ENCODE results near the gene NSD1.
A peak's percentile ranks its signal among the peaks of the same experiment; 100 is the strongest.
"Not testable (repeated sequence)": the region's sequence is repeated elsewhere in the genome, so short reads cannot be mapped to it uniquely, and the experiment has no call there.

The NSD1 gene

DNA sequence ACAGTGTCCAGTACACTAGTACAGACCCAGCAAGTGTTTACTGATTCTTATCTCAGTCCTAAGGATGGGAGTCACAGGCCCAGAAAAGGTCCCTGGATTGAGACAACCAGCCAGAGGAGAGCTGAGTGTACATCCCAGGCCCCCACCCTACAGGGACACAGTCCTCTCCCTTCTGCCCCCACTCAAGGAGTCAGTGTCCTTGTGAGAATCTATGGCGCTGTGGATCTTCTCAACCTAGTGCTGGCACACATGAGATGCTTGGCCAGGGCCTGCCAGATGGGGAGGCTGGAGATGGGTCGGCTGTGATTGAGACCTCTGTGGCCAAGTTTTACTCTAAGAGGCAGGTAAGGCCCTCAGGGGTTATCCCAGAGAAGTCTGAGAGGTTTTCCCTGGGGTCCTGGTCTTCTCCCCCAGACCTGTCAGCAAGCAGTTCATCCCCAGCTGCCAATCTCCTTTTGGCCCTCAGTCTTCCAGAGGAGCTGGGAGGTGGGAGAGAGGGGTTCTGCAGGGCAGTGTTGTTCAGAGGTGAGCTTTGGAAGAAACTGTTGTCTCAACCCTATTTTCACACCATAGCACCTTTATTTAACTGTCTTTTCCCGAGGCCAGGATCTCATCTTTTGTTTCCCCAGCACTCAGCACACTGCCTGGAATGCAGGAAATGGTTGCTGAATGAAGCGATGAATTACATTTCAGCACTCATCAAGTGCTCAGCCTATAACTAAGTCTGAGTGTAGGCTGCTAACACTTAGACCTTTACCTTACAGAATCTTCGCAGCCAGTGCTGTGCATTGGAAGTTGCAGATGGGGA, 3.2 kb upstream of the NSD1 start:
- DNase-seq (ENCODE audit: low read depth) = no peak

DNA sequence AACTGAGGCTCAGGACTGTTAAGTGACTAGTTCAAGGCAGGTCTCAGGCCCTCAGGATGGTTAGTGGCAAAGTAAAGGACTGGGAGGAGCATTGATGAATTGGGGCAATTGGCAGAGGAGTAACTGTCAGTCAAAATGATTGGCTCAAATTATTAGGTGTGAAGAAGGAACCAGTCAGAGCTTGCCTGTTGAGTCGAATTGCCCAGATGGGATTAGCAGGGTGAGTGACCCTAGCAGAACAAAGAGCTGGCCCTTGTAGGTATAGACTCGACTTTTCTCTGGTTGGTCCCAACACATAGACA, 2.6 kb upstream of the NSD1 start:
- DNase-seq (ENCODE audit: low read depth) = no peak

DNA sequence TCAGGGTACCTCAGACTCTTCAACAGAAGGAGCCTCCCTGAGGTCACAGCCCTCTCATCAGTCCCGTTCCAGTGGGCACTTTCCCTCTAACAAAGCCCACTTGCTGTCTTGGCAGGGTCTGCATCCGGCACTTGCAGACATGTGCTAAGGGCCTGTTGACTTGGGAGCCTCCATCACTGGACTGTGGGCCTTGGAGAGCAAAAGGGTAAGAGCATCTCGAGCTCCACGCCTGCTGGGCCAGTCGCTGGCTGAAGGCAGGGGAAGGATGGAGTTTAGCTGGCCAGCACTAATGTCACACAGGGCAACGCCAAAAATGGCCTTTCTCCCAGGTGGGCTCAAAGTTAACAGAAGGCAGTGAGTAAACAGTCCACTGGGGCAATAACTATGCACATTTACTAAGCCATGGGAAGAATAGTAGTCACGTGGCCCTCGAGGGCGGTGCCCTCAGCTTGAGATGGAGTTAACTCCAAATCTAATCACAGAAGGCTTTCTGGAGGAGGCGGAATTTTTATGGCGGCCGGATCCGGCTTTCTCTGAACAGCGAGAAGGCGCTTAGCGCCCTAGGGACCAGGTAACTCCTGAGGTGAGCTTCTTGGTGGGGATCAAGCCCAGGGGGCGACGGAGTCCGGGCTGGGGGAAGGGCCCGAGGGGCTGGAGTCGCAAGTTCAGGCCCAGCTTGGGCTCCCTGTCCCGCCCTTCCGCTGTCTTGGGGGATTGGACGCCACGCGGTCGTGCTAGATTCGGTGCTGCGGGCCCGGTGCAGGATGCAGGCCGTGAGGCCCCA, 2.0 kb upstream of the NSD1 start:
- no peak for DNase-seq (ENCODE audit: low read depth)

DNA sequence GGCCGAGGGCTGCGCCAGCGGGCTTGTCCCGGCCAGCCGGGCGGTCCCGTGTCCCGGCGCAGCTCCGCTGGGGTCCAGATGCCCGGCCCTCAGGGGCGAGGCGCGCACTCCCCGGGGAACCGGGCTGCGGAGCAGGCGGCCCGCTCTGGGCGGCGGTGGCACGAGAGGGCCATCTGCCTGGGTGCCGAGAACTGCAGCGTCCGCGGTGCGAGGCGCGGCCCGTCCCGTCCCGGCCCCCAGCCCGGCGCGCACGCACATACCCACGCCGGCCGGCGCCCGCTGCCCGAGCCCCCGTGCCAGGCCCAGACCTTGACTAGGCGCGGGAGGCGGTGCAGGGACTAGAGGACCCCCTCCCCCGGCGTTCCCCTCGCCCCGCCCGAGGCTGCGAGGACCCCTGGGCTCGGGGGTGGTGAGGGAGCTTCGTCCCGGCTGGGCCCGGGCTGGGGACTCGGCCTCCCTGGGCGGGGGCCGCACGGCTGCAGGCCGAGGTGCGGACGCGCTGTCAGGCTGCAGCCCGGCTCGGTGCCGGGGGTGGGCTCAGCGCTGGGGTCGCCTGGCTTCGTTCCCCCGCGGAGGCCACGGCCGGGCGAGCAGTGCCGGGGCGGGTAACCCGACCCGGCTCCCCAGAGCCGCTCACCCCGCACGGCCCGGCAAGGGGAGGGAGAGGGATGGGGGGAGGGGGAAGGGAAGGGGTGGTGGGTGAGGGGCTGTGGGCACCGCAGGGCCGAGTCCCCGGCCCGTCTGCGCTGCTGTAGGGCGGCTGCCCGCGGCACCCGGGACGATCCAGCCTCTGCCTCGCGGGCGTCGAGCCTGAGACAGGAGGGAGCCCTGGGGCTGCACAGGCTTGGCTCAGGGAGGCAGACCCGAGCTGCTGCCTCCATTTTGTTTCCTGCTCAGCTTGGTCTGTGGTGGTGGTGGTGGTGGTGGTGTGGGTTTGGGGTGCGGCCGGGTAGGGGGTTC, 1.2 kb upstream of the NSD1 start:
- DNase-seq (ENCODE audit: low read depth) = no peak

DNA sequence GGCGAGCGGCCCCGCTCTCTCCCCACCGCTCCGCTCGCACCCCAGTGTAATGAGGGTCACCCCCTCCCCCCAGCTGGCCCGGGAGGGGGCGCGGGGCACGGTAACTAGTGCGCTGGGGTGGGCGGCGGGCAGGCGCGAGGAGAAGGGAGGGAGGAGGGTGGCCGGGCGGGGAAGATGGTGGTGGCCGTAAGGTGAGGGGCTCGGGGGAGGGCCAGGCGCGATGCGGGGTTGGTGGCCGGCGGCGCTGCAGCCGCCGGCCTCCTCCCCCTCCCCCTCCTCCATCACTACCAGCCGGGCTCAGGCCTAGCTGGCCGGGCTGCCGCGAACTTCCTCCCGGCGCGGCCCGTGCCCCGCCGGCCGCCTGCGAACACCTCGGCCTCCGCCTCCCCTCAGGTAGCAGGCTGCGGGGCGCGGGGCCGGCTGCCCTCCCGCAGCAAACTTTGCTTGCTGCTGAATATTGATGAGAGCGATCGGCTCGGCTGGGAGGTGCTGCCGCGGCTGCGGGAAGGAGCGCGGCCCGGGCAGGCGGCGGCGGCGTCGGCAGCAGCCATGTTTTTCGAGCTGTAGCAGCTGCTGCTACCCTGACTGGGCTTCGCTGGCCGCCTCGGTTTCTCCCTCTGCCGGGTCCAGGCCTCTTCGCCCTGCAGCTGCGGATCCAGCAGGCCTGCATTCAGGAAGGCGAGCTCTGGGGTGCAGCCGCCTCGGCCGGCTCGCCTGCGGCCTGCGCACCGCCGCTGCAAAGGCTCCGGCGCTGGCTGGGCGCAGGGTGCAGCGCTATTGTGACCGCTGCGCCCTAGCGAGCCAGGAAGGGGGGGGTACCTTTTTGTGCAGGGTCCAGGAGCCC, 502 bp downstream of the NSD1 start:
- DNase-seq (ENCODE audit: low read depth) = peak; percentile 25

- DNase-seq (ENCODE audit: low read depth) = no peak
These were observed 1.2 kb downstream of the NSD1 start for GRCh38 chr5:177134697-177135225.

DNA sequence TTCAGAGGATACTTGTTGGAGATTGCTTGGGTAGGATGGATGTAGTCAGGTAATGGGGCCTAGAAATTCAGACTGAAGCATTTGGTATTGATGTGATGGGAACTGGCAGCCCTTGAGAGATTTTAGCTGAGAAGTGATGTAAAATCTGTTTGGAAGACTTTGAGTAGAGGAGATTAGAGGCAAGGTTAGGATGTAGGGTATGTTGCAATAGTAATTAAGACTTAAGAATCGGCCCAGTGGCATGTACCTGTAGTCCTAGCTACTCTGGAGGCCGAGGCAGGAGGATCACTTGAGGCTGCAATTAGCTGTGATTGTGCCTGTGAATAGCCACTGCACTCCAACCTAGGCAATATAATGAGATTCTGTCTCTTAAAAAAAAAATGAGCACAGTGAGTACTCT, 6.7 kb downstream of the NSD1 start:
- DNase-seq (ENCODE audit: low read depth) = no peak

DNA sequence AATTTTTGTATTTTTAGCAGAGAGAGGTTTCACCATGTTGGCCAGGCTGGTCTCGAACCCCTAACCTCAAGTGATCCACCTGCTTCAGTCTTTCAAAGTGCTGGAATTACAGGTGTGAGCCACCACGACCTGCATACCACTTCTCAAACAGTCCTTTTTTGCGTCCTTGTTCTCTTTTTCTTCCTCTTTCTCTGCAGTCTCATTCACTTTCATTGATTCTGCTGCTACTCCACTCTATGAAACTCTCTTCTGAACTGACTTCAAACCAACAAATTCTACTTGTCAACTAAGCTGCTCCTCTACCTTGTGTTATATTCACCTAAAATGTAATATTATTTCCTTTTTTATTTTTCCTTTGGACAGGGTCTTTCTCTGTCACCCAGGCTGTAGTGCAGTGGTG, 7.9 kb downstream of the NSD1 start:
- no peak for DNase-seq (ENCODE audit: low read depth)

DNA sequence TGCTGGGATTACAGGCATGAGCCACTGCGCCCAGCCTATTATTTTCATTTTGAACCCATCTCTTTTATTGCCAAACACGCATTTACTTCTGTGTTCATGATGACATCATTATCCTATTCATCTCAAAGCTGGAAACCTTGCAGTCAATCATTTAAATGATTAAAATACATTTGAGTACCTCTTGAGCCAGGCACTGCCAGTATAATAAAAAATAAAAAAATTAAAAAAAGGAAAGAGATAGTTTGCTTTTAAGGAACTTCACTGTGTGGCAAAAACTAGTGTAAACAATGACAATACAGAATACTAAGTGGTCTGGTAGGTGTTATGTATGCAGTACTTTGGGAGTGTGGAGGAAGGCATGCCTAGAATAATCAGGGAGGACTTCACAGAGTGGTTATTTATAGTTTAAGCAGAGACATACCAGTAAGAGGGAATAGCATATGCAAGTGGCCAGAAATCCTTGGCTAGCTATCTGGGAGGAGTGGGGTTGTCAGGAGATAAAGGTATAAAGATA, 8.6 kb downstream of the NSD1 start:
- DNase-seq (ENCODE audit: low read depth) = no peak

GRCh38 chr5:177142778-177143177, 9.2 kb downstream of the NSD1 start:
- DNase-seq (ENCODE audit: low read depth) = no peak

- DNase-seq (ENCODE audit: low read depth) = no peak
These were observed 13.5 kb downstream of the NSD1 start for GRCh38 chr5:177146891-177147638.

DNA sequence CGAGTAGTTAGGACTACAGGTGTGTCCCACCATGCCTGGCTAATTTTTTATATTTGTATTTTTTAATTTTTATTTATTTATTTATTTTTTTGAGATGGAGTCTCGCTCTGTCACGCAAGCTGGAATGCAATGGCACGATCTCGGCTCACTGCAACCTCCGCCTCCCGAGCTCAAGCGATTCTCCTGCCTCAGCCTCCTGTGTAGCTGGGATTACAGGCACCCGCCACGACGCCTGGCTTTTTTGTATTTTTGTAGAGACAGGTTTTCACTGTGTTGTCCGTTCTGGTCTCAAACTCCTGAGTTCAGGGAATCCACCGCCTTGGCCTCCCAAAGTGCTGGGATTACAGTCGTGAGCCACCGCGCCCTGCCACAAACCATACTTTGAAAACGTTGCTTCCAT, 16.5 kb downstream of the NSD1 start:
- DNase-seq (ENCODE audit: low read depth) = not testable (repeated sequence)

DNA sequence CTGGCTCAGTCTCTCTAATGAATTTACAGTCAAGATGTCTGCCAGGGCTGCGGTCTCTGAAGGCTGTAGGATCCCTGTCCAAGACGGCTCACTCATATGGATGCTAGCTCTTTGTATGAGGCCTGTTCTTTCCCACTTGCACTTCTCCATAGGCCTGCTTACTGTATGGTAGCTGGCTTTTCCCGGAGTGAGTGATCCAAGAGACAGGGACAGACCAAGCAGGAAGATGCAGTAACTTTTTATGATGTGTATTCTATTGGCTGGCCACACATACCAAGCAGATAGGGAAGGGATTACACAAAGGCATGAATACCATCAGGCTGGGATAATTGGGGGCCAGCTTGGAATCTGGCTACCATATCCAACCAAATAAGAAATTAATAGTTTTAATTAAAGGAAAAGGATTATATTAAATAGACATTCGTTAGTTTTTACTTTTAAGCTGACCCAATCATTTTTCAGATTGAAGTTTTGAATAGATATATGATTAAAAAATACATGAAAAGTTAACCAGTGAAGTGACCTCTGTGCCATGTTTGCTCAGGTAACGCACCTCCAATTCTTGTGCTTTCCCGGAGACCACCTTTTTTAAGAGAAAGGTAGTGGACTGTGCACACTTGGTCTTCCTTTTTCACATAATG, 20.6 kb downstream of the NSD1 start:
- no peak for DNase-seq (ENCODE audit: low read depth)

- no peak for DNase-seq (ENCODE audit: low read depth)
These were observed 28.8 kb downstream of the NSD1 start for GRCh38 chr5:177162379-177162778.

GRCh38 chr5:177163500-177163899, 29.9 kb downstream of the NSD1 start:
- DNase-seq (ENCODE audit: low read depth) = no peak

GRCh38 chr5:177169271-177169670, 35.7 kb downstream of the NSD1 start:
- no peak for DNase-seq (ENCODE audit: low read depth)

GRCh38 chr5:177171961-177172360, 38.4 kb downstream of the NSD1 start:
- no peak for DNase-seq (ENCODE audit: low read depth)

GRCh38 chr5:177175336-177175735, 41.8 kb downstream of the NSD1 start:
- no peak for DNase-seq (ENCODE audit: low read depth)

DNA sequence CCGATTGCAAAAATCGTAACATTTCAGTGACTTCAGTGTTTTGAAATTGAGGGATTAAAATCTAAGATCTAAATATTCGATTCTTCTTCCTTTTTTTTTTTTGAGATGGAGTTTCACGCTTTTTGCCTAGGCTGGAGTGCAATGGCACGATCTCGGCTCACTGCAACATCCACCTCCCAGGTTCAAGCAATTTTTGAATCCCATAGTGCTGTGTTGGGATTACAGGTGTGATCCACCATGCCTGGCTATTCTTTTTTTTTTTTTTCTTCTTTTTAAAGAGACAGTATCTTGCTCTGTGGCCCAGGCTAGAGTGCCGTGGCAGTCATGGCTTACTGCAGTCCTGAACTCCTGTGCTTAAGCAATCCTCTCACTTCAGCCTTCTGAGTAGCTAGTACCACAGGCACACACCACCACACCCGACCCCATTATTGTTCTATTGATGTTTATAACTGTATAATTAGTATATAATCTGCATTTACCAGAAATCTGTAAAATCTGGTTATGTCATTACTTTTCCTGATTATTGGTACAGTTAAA, 42.7 kb downstream of the NSD1 start:
- DNase-seq (ENCODE audit: low read depth) = no peak
